Thoracic aorta (tissue), 2 donors: ENCODE measurements around the gene RALGPS2. TPM values are rescaled to one million over a fixed set of nuclear protein-coding genes. Genes with fewer than 3 reads are reported as not detected.

Experiments used
- ATAC-seq: fragments of 150-250 bp; one replicate; pipeline ENCODE4 v1.8.0; 2017; ENCODE audit warnings: low read depth; ENCODE audit not compliant: insufficient number of reproducible peaks, low FRiP score
- DNase-seq: peaks from one replicate; pipeline ENCODE4 v3.0.0-alpha.2; 2020; ENCODE audit warnings: low spot score
- H3K27ac ChIP-seq, 2 donors: fragments of 200-600 bp; sonication (generic); 1 replicate in 1 of 2; 2 replicates in 1 of 2; pipeline ENCODE4 v1.5.1; 2016; ENCODE audit warnings: mild to moderate bottlenecking in 2 of 2, moderate library complexity in 2 of 2
- H3K27me3 ChIP-seq: fragments of 200-600 bp; sonication (generic); replicated peaks from 2 replicates; pipeline ENCODE4 v1.6.0; 2016; ENCODE audit warnings: mild to moderate bottlenecking; ENCODE audit not compliant: insufficient read depth
- H3K36me3 ChIP-seq: fragments of 200-600 bp; sonication (generic); one replicate; pipeline ENCODE4 v1.5.1; 2016
- H3K4me1 ChIP-seq, 2 donors: fragments of 200-600 bp; sonication (generic); 1 replicate in 1 of 2; 2 replicates in 1 of 2; pipeline versions ENCODE4 v1.5.1 to v1.6.0; 2016; ENCODE audit warnings: low read depth in 2 of 2, mild to moderate bottlenecking in 1 of 2; ENCODE audit not compliant: control insufficient read depth in 1 of 2
- H3K4me3 ChIP-seq: fragments of 200-600 bp; sonication (generic); 2 replicates; pipeline ENCODE4 v1.5.1; 2016; ENCODE audit warnings: mild to moderate bottlenecking
- H3K9me3 ChIP-seq: fragments of 200-600 bp; sonication (generic); 2 replicates; pipeline ENCODE4 v1.5.1; 2016
- CTCF ChIP-seq: fragments of 200-600 bp; sonication (generic); IDR thresholded peaks from one replicate; pipeline ENCODE4 v1.5.1; 2019; ENCODE audit warnings: antibody characterized with exemption
- total RNA-seq, 2 donors: library from RNA; depleted of rRNA; stranded (reverse); fragments of >200 nt; gene quantifications; one replicate each; pipeline versions ENCODE4 v1.1.0 to v1.2.3, GENCODE V29; 2016

Gene RALGPS2
- total RNA-seq, 2 donors from 2014 or later, result 4.9 to 9.5 TPM

- no peak for DNase-seq
- no peaks in the 10 kb centered on the region for H3K27me3 ChIP-seq
- H3K36me3 ChIP-seq, result no peaks in the 10 kb centered on the region
- no peak for TF ChIP-seq CTCF
- H3K27ac ChIP-seq, result no peak overlapping the region
- H3K9me3 ChIP-seq, result no peaks in the 10 kb centered on the region
- no peak overlapping the region for H3K4me3 ChIP-seq
- H3K4me1 ChIP-seq, result peaks cover 6 to 19% of the 10 kb centered on the region in 2 donors
- no peak for ATAC-seq
These were observed 149.9 kb downstream of the RALGPS2 start for GRCh38 chr1:178874966-178875365.

GRCh38 chr1:178875936-178876335 lies 150.9 kb downstream of the RALGPS2 start:
- Histone ChIP-seq H3K36me3 (no peaks in the 10 kb centered on the region), H3K27me3 (no peaks in the 10 kb centered on the region), H3K27ac (no peak overlapping the region), H3K4me1 (peaks cover 6 to 19% of the 10 kb centered on the region in 2 donors), H3K9me3 (no peaks in the 10 kb centered on the region), H3K4me3 (no peak overlapping the region)
- DNase-seq (no peak), ATAC-seq (no peak)
- no peak for TF ChIP-seq CTCF

GRCh38 chr1:178877896-178878295 lies 152.9 kb downstream of the RALGPS2 start:
- DNase-seq (no peak), ATAC-seq (no peak)
- H3K4me1 ChIP-seq, result peaks cover 0 to under 1% of the 10 kb centered on the region in 2 donors
- no peaks in the 10 kb centered on the region for H3K36me3 ChIP-seq
- H3K27ac ChIP-seq, result no peak overlapping the region
- H3K9me3 ChIP-seq, result no peaks in the 10 kb centered on the region
- no peak overlapping the region for H3K4me3 ChIP-seq
- no peak for TF ChIP-seq CTCF
- no peaks in the 10 kb centered on the region for H3K27me3 ChIP-seq

DNA sequence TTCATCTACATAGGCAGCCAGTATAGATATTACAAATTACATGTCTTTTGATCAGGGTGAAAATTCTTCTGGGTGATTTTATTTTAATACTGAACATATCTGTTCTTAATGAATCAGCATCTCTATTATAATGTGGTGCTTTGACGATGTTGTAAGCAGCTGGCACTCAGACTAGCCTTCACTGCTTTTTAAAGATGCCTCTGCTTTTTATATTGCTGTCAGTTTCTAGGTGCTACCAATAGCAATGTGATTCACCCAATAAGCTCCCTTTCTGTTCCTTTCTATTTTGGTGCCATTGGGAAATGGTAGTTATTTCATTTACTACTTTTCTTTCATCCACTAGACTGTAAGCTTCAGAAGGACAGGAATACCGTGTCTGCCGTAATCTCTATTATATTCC lies 156.9 kb downstream of the RALGPS2 start:
- no peaks in the 10 kb centered on the region for H3K9me3 ChIP-seq
- ATAC-seq, result no peak
- TF ChIP-seq CTCF, result no peak

GRCh38 chr1:178885869-178886268 lies 160.8 kb downstream of the RALGPS2 start:
- H3K36me3 ChIP-seq, result no peaks in the 10 kb centered on the region
- H3K27ac ChIP-seq, result no peak overlapping the region
- no peak overlapping the region for H3K4me3 ChIP-seq
- no peaks in the 10 kb centered on the region for H3K27me3 ChIP-seq
- no peak for ATAC-seq
- H3K9me3 ChIP-seq, result no peaks in the 10 kb centered on the region
- DNase-seq, result no peak
- H3K4me1 ChIP-seq, result no peaks in the 10 kb centered on the region
- no peak for TF ChIP-seq CTCF

More for the DNA sequence above, 156.9 kb downstream of the RALGPS2 start:
- no peak overlapping the region for H3K27ac ChIP-seq
- no peaks in the 10 kb centered on the region for H3K36me3 ChIP-seq
- H3K4me3 ChIP-seq, result no peak overlapping the region
- DNase-seq, result no peak
- no peaks in the 10 kb centered on the region for H3K27me3 ChIP-seq
- no peaks in the 10 kb centered on the region for H3K4me1 ChIP-seq
